OCI-LY1 (cell line): Measurements from ENCODE around the gene GABRD.

Experiments used
- EZH2 ChIP-seq: fragments of 200-600 bp; sonication (generic), shearing (Covaris generic); IDR thresholded peaks from 2 replicates; pipeline ENCODE4 v1.8.0; 2017; ENCODE audit warnings: borderline replicate concordance, mixed run types, mild to moderate bottlenecking, antibody characterized with exemption, low read length, moderate library complexity, mixed read lengths
- TF ChIP-seq, protein P1 (sequence below): fragments of 200-600 bp; sonication (generic), shearing (Covaris generic); IDR thresholded peaks from 2 replicates; pipeline ENCODE4 v1.5.1; 2017; ENCODE audit warnings: mild to moderate bottlenecking, antibody characterized with exemption, low read length, moderate library complexity, mixed read lengths

DNA sequence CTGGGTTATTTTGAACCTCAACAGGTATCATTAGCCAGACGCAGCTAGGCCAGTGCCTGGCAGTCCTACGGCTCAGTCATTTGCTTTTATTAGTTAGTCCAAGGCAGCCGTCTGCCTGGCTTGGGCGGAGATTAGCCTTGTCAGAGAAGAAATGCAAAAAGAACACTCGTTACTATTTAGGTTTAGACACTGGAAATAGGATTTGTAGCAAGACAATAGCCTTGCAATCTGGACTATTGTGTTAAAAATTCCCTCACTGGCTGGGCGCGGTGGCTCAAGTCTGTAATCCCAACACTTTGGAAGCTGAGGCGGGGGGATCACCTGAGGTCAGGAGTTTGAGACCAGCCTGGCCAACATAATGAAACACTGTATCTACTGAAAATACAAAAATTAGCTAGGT is 20.1 kb downstream of the GABRD start:
- TF ChIP-seq, protein P1, sequence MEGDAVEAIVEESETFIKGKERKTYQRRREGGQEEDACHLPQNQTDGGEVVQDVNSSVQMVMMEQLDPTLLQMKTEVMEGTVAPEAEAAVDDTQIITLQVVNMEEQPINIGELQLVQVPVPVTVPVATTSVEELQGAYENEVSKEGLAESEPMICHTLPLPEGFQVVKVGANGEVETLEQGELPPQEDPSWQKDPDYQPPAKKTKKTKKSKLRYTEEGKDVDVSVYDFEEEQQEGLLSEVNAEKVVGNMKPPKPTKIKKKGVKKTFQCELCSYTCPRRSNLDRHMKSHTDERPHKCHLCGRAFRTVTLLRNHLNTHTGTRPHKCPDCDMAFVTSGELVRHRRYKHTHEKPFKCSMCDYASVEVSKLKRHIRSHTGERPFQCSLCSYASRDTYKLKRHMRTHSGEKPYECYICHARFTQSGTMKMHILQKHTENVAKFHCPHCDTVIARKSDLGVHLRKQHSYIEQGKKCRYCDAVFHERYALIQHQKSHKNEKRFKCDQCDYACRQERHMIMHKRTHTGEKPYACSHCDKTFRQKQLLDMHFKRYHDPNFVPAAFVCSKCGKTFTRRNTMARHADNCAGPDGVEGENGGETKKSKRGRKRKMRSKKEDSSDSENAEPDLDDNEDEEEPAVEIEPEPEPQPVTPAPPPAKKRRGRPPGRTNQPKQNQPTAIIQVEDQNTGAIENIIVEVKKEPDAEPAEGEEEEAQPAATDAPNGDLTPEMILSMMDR: no peak
- TF ChIP-seq EZH2: no peak
